NCI-H1436 treated with DMSO at 0.1 percent for 48 hours (cell line): ENCODE measurements around the gene GCLC.
A peak's percentile ranks its signal among the peaks of the same experiment; 100 is the strongest.
"Not testable (repeated sequence)": the region's sequence is repeated elsewhere in the genome, so short reads cannot be mapped to it uniquely, and the experiment has no call there.

Source experiments
- DNase-seq: peaks from one replicate; lab custom pipeline; 2025; lab: John Stamatoyannopoulos, UW

GCLC gene

GRCh38 chr6:53556986-53557715, 12.2 kb upstream of the GCLC start:
- no peak for DNase-seq

GRCh38 chr6:53553600-53553999, 8.7 kb upstream of the GCLC start:
- not testable (repeated sequence) for DNase-seq

- DNase-seq, result not testable (repeated sequence)
These were observed 6.8 kb upstream of the GCLC start for GRCh38 chr6:53551681-53552080.

GRCh38 chr6:53547811-53548496, 3.1 kb upstream of the GCLC start:
- peak; percentile 62 for DNase-seq

- no peak for DNase-seq
These were observed 2.4 kb upstream of the GCLC start for GRCh38 chr6:53547166-53547810.

- DNase-seq, result no peak
These were observed 1.4 kb upstream of the GCLC start for GRCh38 chr6:53546281-53546680.

GRCh38 chr6:53544217-53544469, 758 bp downstream of the GCLC start:
- DNase-seq, result no peak

- DNase-seq, result no peak
These were observed 1.3 kb downstream of the GCLC start for GRCh38 chr6:53543359-53544216.

GRCh38 chr6:53541900-53542299, 3.0 kb downstream of the GCLC start:
- DNase-seq, result no peak

- DNase-seq, result no peak
These were observed 4.7 kb downstream of the GCLC start for GRCh38 chr6:53540129-53540692.

- DNase-seq, result no peak
These were observed 5.3 kb downstream of the GCLC start for GRCh38 chr6:53539561-53539960.

- DNase-seq, result no peak
These were observed 8.3 kb downstream of the GCLC start for GRCh38 chr6:53536561-53536960.

- no peak for DNase-seq
These were observed 12.0 kb downstream of the GCLC start for GRCh38 chr6:53532942-53533341.

GRCh38 chr6:53532061-53532797, 12.7 kb downstream of the GCLC start:
- no peak for DNase-seq

GRCh38 chr6:53530780-53531386, 14.0 kb downstream of the GCLC start:
- no peak for DNase-seq

- DNase-seq, result no peak
These were observed 14.6 kb downstream of the GCLC start for GRCh38 chr6:53530346-53530745.

- no peak for DNase-seq
These were observed 15.4 kb downstream of the GCLC start for GRCh38 chr6:53529324-53530036.

- DNase-seq, result no peak
These were observed 16.8 kb downstream of the GCLC start for GRCh38 chr6:53528107-53528506.

- DNase-seq, result no peak
These were observed 17.6 kb downstream of the GCLC start for GRCh38 chr6:53527249-53527765.

GRCh38 chr6:53526000-53526399, 18.9 kb downstream of the GCLC start:
- no peak for DNase-seq
